ENCODE results near the gene EPN3.

DNA sequence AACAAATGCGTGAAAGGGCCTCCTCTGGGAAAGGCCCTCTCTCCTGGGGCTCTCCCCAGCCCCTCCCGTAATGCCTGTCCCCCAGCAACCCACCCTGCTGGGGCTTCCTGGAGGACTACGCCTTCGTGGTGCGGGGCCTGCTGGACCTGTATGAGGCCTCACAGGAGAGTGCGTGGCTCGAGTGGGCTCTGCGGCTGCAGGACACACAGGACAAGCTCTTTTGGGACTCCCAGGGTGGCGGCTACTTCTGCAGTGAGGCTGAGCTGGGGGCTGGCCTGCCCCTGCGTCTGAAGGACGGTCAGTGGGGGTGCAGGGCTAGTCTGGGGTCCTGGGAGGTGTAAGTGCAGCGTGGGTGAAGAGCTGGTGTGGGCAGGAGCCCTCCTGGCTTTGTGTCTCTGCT lies 19.3 kb downstream of the EPN3 start:
- TF ChIP-seq, protein P1, sequence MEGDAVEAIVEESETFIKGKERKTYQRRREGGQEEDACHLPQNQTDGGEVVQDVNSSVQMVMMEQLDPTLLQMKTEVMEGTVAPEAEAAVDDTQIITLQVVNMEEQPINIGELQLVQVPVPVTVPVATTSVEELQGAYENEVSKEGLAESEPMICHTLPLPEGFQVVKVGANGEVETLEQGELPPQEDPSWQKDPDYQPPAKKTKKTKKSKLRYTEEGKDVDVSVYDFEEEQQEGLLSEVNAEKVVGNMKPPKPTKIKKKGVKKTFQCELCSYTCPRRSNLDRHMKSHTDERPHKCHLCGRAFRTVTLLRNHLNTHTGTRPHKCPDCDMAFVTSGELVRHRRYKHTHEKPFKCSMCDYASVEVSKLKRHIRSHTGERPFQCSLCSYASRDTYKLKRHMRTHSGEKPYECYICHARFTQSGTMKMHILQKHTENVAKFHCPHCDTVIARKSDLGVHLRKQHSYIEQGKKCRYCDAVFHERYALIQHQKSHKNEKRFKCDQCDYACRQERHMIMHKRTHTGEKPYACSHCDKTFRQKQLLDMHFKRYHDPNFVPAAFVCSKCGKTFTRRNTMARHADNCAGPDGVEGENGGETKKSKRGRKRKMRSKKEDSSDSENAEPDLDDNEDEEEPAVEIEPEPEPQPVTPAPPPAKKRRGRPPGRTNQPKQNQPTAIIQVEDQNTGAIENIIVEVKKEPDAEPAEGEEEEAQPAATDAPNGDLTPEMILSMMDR (IDR thresholded peaks at IDR 0.05), result no peak
- no peak for TF ChIP-seq POLR2A (IDR thresholded peaks at IDR 0.05)
- TF ChIP-seq EP300 (IDR thresholded peaks at IDR 0.05), result no peak
